H1 (cell line): Measurements from ENCODE around the gene GPR162. TPM values are rescaled to one million over a fixed set of nuclear protein-coding genes. Genes with fewer than 3 reads are reported as not detected.

Experiments used
- POU5F1 ChIP-seq: IDR thresholded peaks from 2 replicates; pipeline ENCODE4 v1.6.1; 2011; ENCODE audit warnings: low read depth, mild to moderate bottlenecking, low read length, moderate library complexity
- TAF7 ChIP-seq: optimal IDR thresholded peaks from 2 replicates; pipeline ENCODE3; 2011; ENCODE audit warnings: low read depth, mild to moderate bottlenecking, inconsistent platforms, low read length, moderate library complexity, borderline replicate concordance
- polyA plus RNA-seq, 7 experiments: library from polyadenylated mRNA; depleted of rRNA in 3 of 7; stranded (reverse) in 5 of 7; unstranded in 2 of 7; fragments of >200 nt in 5 of 7; fragments of 200-250 nt in 2 of 7; gene quantifications; 1 replicate in 5 of 7; 2 replicates in 1 of 7; 4 replicates in 1 of 7; pipeline versions ENCODE4 v1.2.1 to v1.2.3, GENCODE V29; 2011 to 2013; ENCODE audit warnings: missing spikeins in 2 of 7, mixed read lengths in 2 of 7
- total RNA-seq: library from RNA; stranded (reverse); fragmentation: NEBNext Ultra II Directional; extraction: Animal tissue kit (Norgen Biotek cat#: 25700); gene quantifications from 2 replicates; pipeline ENCODE4 v1.2.1, GENCODE V29; 2021

GPR162 gene
- total and polyA plus RNA-seq, 2 of the 8 experiments (the other 6 are each of a cell fraction or from before 2014, with no cell fraction given): 7.3 to 8.8 TPM

DNA sequence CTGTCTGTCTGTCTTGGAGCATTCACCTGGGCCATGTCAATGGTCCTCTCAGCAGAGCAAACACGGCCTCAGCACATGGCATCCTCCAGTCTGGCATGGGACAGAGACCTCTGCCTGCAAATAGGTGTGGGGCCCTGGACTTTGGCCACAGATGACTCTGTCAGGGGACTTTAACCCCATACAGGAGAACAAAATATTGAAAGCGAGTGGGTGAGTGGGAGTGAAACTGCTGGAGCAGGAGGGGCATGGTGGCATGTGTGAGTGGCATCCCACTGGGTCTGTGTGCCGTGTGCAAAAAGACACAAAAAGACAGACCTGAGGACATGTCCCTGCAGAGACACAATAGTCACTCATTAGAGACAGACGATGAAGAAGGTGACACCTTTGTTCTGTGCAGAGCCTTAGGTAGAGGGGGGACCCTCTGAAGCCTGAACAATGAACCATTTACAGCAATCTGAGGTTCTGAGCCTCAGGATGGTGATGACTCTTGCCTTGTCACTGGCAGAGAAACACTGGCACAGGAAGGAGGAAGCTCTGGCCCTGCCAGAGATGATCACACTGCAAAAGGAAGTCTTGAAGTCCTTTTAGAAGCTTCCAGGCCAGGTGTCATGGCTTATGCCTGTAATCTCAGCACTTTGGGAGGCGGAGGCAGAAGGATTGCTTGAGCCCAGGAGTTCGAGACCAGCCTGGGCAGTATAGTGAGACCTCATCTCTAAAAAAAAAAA lies 41.8 kb upstream of the GPR162 start (continued):
- TF ChIP-seq TAF7: no peak
- TF ChIP-seq POU5F1: no peak
